A549 (cell line): ENCODE data around the gene SEMA5A.

Source experiments
- CTCF ChIP-seq: fragments of >200 bp; sonication (Bioruptor Twin); formaldehyde crosslinking; IDR thresholded peaks from 3 replicates; pipeline ENCODE4 v1.5.1; 2016
- EHF ChIP-seq: fragments of 250-450 bp; sonication (Bioruptor Pico); IDR thresholded peaks from 2 replicates; pipeline ENCODE4 v1.5.0; 2020; ENCODE audit warnings: mild to moderate bottlenecking
- EP300 ChIP-seq, 2 experiments: fragments of >200 bp; sonication (Bioruptor Twin); formaldehyde crosslinking; IDR thresholded peaks; 2 replicates in 1 of 2; 3 replicates in 1 of 2; pipeline ENCODE4 v1.6.1; 2016 to 2017
- RAD21 ChIP-seq, 2 experiments: fragments of >200 bp in 1 of 2; sonication (Bioruptor Twin) in 1 of 2; formaldehyde crosslinking in 1 of 2; IDR thresholded peaks in 1 of 2; conservative IDR thresholded peaks in 1 of 2; 2 replicates in 1 of 2; 3 replicates in 1 of 2; pipeline ENCODE4 v1.6.1; 2012 to 2018; ENCODE audit warnings: inconsistent platforms in 1 of 2
- SMC3 ChIP-seq: fragments of >200 bp; sonication (Bioruptor Twin); formaldehyde crosslinking; IDR thresholded peaks from 3 replicates; pipeline ENCODE4 v1.6.1; 2018; ENCODE audit warnings: inconsistent platforms
- TP53 ChIP-seq: fragments of 250-450 bp; sonication (Bioruptor Pico); IDR thresholded peaks from 2 replicates; pipeline ENCODE4 v1.5.0; 2021; ENCODE audit warnings: mild to moderate bottlenecking, moderate library complexity
- USF2 ChIP-seq: fragments of 450-650 bp; IDR thresholded peaks from 2 replicates; pipeline ENCODE4 v1.6.1; 2014; ENCODE audit warnings: antibody characterized with exemption

- TF ChIP-seq CTCF = no peak
- TF ChIP-seq RAD21 (conservative IDR thresholded peaks at IDR 0.05 in 1 of 2, IDR thresholded peaks at IDR 0.05 in 1 of 2) = no peak
- TF ChIP-seq SMC3 = no peak
- TF ChIP-seq TP53 = no peak
- no peak for TF ChIP-seq EP300 (IDR thresholded peaks at IDR 0.05)
- TF ChIP-seq EHF (CRISPR knock-in tag) = no peak
- no peak for TF ChIP-seq USF2
Observed at GRCh38 chr5:8993031-8993430, 552.8 kb downstream of the SEMA5A start.
